ENCODE data around the gene TBC1D2B.

DNA sequence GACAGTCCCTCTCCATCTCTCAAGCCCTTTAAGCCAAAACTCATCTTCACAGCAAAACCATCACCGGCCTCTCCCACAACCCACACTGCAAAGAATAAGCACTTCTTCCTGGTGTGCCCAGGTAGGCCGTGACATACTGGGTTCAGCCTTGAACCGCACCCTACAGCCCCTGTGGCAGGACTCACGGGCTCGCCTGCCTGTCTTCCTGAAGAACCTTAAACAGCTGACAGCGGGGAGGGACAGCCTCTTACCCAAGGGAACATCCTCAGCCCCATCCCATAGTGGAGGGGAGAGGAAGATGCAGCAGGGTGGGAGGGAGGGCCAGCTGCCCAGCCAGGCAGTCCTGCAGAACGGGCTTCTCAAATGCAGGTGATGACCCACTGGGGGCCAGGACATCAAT, 40.2 kb downstream of the TBC1D2B start:
- TF ChIP-seq, protein P1, sequence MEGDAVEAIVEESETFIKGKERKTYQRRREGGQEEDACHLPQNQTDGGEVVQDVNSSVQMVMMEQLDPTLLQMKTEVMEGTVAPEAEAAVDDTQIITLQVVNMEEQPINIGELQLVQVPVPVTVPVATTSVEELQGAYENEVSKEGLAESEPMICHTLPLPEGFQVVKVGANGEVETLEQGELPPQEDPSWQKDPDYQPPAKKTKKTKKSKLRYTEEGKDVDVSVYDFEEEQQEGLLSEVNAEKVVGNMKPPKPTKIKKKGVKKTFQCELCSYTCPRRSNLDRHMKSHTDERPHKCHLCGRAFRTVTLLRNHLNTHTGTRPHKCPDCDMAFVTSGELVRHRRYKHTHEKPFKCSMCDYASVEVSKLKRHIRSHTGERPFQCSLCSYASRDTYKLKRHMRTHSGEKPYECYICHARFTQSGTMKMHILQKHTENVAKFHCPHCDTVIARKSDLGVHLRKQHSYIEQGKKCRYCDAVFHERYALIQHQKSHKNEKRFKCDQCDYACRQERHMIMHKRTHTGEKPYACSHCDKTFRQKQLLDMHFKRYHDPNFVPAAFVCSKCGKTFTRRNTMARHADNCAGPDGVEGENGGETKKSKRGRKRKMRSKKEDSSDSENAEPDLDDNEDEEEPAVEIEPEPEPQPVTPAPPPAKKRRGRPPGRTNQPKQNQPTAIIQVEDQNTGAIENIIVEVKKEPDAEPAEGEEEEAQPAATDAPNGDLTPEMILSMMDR (IDR thresholded peaks at IDR 0.05) = no peak
- no peak for TF ChIP-seq POLR2A (IDR thresholded peaks at IDR 0.05)

Measured in body of pancreas (tissue), 4 donors.